Right forelimb (tissue), 1 donor: ENCODE results near the gene RPL29.

ENCODE experiments used
- DNase-seq: peaks from one replicate; pipeline ENCODE4 v3.0.0-alpha.2; 2018

The RPL29 gene

GRCh38 chr3:51982352-51982837 lies 13.3 kb downstream of the RPL29 start:
- DNase-seq, result no peak

GRCh38 chr3:51980253-51980652 lies 15.4 kb downstream of the RPL29 start:
- no peak for DNase-seq

- no peak for DNase-seq
These were observed 17.6 kb downstream of the RPL29 start for GRCh38 chr3:51978143-51978502.

GRCh38 chr3:51977446-51978142 lies 18.1 kb downstream of the RPL29 start:
- no peak for DNase-seq

- peak; percentile 78 for DNase-seq
These were observed 19.7 kb downstream of the RPL29 start for GRCh38 chr3:51975852-51976549.

GRCh38 chr3:51974963-51975851 lies 20.5 kb downstream of the RPL29 start, which contains the start of gene ABHD14A:
Gene ABHD14A (plus strand): TSS chr3:51975064. CDS start chr3:51975136, 72 bp downstream.
- peak; percentile 81 for DNase-seq

- DNase-seq, result no peak
These were observed 21.3 kb downstream of the RPL29 start for GRCh38 chr3:51974277-51974962.

GRCh38 chr3:51971350-51971749 lies 24.3 kb downstream of the RPL29 start:
- no peak for DNase-seq

GRCh38 chr3:51970606-51971300 lies 24.9 kb downstream of the RPL29 start:
- DNase-seq, result no peak

GRCh38 chr3:51969841-51970240 lies 25.9 kb downstream of the RPL29 start:
- DNase-seq, result no peak

GRCh38 chr3:51968883-51969678 lies 26.6 kb downstream of the RPL29 start:
- no peak for DNase-seq

GRCh38 chr3:51968170-51968775 lies 27.4 kb downstream of the RPL29 start:
- no peak for DNase-seq

- DNase-seq, result peak; percentile 82
These were observed 28.1 kb downstream of the RPL29 start, which contains the start of gene PCBP4 for GRCh38 chr3:51967384-51968169. Gene PCBP4 (minus strand): TSS chr3:51967454. CDS start chr3:51961240, 6,214 bp downstream.

- no peak for DNase-seq
These were observed 28.7 kb downstream of the RPL29 start for GRCh38 chr3:51966922-51967383.

- DNase-seq, result no peak
These were observed 29.2 kb downstream of the RPL29 start for GRCh38 chr3:51966486-51966885.

GRCh38 chr3:51966016-51966415 lies 29.7 kb downstream of the RPL29 start:
- no peak for DNase-seq

- no peak for DNase-seq
These were observed 31.2 kb downstream of the RPL29 start for GRCh38 chr3:51964521-51964920.

- DNase-seq, result no peak
These were observed 31.7 kb downstream of the RPL29 start for GRCh38 chr3:51963951-51964451.

- DNase-seq, result no peak
These were observed 32.7 kb downstream of the RPL29 start for GRCh38 chr3:51962854-51963530.
